ENCODE measurements around the gene CCDC89.

- TF ChIP-seq, protein P1, sequence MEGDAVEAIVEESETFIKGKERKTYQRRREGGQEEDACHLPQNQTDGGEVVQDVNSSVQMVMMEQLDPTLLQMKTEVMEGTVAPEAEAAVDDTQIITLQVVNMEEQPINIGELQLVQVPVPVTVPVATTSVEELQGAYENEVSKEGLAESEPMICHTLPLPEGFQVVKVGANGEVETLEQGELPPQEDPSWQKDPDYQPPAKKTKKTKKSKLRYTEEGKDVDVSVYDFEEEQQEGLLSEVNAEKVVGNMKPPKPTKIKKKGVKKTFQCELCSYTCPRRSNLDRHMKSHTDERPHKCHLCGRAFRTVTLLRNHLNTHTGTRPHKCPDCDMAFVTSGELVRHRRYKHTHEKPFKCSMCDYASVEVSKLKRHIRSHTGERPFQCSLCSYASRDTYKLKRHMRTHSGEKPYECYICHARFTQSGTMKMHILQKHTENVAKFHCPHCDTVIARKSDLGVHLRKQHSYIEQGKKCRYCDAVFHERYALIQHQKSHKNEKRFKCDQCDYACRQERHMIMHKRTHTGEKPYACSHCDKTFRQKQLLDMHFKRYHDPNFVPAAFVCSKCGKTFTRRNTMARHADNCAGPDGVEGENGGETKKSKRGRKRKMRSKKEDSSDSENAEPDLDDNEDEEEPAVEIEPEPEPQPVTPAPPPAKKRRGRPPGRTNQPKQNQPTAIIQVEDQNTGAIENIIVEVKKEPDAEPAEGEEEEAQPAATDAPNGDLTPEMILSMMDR (IDR thresholded peaks at IDR 0.05) = no peak
- TF ChIP-seq EP300 (IDR thresholded peaks at IDR 0.05) = no peak
These were observed 20.3 kb downstream of the CCDC89 start for GRCh38 chr11:85665733-85666132.

All from ovary (tissue), 3 donors.